Epidermal melanocyte (primary cell): ENCODE data around the gene APBA2.
"Not testable (repeated sequence)": the region's sequence is repeated elsewhere in the genome, so short reads cannot be mapped to it uniquely, and the experiment has no call there.

Source experiments
- DNase-seq: peaks from one replicate; pipeline ENCODE4 v3.0.0; 2011; ENCODE audit warnings: low spot score; ENCODE audit not compliant: insufficient read length

Gene APBA2

GRCh38 chr15:28878209-28878608 is 7.6 kb upstream of the APBA2 start:
- no peak for DNase-seq

- no peak for DNase-seq
Measured at GRCh38 chr15:28879551-28879950, 6.2 kb upstream of the APBA2 start.

DNA sequence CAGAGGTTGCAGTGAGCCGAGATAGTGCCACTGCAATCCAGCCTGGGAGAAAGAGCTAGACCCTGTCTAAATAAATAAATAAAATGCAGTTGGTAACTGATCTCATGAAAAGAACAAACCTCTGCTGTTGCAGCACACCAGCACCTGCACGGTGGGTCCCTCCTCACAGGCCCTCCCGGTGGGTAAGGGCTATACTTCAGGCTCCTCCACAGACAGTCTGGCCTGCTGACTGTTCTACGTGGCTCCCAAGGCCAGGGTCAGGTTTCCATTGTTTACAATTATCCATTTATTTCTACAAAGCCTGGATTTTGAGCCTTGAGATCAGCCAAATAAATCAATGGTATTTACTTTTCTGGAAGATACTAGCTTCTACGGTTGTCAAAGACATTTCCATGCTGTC is 5.1 kb upstream of the APBA2 start:
- no peak for DNase-seq

- no peak for DNase-seq
Measured at GRCh38 chr15:28881170-28881569, 4.6 kb upstream of the APBA2 start.

DNA sequence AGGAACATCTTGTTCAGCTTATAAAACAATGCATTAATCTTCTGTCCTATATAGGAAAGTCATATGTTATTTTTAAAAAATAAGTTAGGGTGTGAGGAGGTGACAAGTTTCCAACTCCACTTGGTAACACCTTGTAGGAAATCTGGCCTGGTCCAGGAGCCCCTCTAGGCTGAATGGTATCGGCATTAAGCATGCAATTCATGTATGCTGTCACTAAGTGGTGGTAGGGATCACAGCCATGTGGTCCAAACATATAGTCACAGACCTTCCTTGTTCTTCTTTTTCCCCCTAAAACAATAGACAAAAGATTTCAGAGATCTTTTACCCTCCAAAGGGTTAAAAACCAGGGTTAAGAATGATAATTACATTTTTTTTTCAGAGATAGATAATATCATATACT is 4.2 kb upstream of the APBA2 start:
- no peak for DNase-seq

DNA sequence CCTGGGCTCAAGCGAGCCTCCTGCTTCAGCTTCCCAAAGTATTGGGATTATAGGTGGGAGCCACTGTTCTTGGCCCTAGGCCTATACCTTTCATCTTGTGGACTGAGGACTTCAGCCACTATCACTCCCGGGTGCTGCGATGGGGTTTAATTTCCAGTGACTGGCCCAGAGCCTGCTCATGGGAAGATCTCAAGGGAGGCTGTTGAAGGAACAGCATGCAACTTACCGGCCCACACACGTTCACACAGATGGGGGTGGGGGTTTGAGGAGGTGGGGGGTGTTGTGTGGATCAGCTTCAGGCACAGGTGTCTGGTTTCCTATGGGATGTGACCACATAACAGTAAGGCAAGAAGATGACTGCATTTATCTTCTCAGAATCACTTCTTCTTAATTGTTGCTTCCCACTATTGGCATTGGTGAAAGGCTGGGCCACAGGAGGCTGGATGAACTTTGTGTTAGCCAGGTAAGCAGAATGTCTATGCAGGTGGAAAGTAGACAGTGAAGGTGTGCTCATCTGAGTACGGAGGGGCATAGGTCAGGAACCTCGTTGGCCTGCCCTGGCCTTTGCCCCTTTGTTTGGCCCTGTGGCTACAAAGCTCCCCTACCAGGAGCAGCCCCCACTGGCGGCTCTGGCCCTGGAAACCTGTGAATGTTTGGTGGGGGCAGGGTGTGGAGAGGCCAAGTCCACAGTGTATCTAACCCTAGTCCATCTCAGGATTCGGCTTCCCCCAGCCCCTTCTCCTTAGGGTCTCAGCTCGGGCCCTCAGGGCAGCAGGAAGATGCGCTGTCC is 1.4 kb upstream of the APBA2 start:
- DNase-seq = no peak

GRCh38 chr15:28885128-28885629 is 595 bp upstream of the APBA2 start:
- no peak for DNase-seq

GRCh38 chr15:28886431-28887338 is 911 bp downstream of the APBA2 start:
- no peak for DNase-seq

GRCh38 chr15:28887339-28888174 is 1.8 kb downstream of the APBA2 start:
- no peak for DNase-seq

GRCh38 chr15:28888302-28888894 is 2.6 kb downstream of the APBA2 start:
- DNase-seq = no peak

- no peak for DNase-seq
Measured at GRCh38 chr15:28888900-28889299, 3.1 kb downstream of the APBA2 start.

GRCh38 chr15:28889346-28889745 is 3.6 kb downstream of the APBA2 start:
- DNase-seq = no peak

DNA sequence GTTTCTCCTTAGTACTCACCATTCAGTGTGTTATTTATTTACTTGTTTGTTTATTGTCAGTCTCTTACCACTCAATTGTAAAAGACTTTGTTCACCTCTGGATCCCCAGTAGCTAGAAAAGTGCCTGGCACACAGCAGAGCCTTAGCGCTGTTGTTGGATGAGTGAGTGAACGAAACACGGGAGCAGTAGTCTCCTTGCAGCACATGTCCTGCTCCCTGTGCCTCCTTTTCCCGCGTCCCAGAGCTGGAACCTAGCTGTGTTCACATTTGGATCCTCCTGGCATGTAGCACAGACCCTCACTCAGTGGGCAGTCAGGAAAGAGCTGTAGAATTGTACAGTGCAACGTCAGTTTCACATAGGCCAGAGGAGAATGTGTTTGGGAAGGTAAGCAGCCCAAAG is 4.1 kb downstream of the APBA2 start:
- not testable (repeated sequence) for DNase-seq

DNA sequence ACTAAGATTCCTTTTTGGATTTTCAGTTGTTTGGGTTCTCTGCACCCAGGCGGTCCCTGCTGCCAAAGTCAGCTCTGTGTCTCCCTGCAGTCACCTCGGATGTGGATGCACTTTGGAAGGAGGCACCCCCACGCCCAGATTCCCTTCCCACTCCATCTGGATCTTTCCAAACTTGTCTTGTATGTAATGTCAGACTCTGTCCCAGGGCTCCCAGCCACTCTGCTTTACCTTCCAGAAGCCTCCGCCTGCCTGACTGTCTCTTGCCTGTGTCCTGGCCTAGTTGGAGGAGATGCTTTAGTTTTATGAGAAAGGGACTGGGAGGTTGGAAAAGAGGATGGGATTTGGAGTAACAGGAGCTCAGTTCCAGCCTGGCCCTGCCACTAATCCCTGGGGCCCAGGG is 4.5 kb downstream of the APBA2 start:
- DNase-seq = not testable (repeated sequence)

- no peak for DNase-seq
Measured at GRCh38 chr15:28890711-28891495, 5.1 kb downstream of the APBA2 start.

- DNase-seq = no peak
Measured at GRCh38 chr15:28891588-28891987, 5.8 kb downstream of the APBA2 start.

DNA sequence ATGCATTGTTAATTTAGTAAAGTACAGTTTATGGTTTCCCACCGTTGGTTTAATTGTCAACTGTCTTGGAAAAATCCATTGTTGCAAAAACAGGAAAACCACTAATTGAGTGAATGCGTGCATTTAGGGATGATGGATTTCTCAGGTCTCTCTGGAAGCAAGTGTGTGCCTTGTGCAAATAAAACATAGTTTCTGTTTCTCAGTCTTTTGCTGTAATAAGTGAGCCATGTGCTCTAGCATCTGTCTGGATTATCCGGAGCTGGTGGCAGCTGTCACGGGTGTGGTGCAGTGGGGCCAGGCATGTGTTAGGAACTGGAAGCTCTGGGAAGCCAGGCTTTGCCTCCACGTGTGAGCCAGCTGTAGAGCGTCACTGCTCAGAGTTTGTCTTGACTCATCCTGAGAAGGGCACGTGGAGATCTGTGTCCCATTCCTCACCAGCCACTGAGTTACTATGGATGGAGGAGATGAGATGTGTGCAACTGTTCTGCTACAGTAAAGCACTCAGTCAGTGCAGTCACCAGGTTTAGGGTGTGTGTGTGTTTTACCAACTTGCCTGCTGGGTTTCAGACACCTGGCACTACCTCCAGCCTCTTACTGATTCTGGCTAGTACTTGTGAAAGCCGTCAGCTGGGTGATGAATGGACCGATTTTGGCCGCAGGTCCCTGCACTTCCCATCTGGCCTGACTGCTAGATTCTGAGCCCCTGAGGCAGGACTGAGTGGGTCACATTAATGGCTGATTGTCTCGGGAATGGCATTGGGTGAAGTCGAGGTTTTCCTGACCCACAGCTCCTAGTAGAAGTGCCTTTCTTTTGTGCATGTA is 7.2 kb downstream of the APBA2 start:
- DNase-seq = no peak

- no peak for DNase-seq
Measured at GRCh38 chr15:28894631-28895030, 8.9 kb downstream of the APBA2 start.

DNA sequence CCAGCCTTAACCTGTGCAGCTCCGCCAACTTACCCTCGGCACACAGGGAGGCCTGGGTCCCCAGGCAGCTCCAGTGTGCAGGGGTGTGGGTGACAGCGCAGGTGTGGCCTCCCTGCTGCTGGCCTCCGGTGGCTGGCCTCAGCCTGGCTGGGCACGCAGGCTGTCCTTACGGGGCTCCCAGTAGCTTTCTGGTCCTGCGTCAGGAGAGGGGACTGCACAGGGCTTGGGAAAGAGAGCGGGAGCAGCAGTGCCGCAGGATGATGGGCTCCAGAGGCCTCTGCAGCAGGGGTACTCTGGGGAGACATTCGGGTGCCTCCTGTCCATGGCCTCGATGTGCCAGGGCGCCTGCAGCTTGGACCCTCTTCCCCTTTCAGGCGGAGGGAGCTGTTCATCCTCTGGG is 9.4 kb downstream of the APBA2 start:
- DNase-seq = no peak
